GM18511 (cell line): Measurements from ENCODE around the gene KIF1A.

Experiments used
- ATAC-seq: cut with Tn5 transposase; IDR thresholded peaks from one replicate; pipeline ENCODE4 v1.9.1; 2021; ENCODE audit warnings: mild to moderate bottlenecking, moderate library complexity; ENCODE audit not compliant: unreplicated experiment

Gene KIF1A

GRCh38 chr2:240819858-240820606, at the start of gene KIF1A:
KIF1A (minus strand) TSS chr2:240820219; CDS start chr2:240797752, 22,467 bp downstream.
- ATAC-seq, result no peak

DNA sequence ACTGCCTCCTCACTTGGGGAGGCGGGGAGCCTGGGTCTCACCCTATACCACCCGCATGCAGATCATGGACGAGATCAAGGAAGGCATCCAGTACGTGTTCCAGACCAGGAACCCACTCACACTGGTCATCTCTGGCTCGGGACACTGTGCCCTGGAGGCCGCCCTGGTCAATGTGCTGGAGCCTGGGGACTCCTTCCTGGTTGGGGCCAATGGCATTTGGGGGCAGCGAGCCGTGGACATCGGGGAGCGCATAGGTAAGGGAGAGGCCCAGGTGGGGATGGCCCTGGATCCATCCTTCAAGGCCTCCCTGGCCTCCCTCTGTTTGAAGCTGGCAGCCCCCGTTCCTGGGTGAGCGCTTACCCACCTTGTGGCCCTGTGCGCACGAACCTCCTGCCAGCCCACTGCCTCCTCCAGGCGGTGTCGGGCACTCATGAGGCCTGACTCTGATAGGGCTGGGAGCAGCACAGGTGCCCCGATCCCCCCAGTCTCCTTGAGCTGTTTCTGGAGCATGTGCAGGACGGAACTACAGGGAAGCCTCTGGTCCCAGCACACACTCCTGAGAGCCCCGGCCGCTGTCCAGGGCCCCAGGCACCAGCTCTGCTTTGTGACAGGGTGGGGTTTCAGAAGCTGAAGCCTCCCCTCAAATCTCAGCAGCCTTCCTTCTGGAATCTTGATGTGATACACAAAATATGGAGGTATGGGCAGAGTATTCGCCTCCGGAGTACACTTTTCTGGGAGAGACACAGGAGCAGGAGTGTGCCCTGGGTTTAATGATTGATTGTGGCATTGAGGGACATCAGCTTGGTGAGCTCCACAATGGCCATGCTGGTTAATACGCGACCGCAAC, 49.3 kb upstream of the KIF1A start:
- no peak for ATAC-seq

GRCh38 chr2:240868286-240869108, 48.5 kb upstream of the KIF1A start, which contains the start of gene AGXT:
AGXT (plus strand) TSS chr2:240868824; CDS start chr2:240868866, 42 bp downstream.
- ATAC-seq, result no peak

DNA sequence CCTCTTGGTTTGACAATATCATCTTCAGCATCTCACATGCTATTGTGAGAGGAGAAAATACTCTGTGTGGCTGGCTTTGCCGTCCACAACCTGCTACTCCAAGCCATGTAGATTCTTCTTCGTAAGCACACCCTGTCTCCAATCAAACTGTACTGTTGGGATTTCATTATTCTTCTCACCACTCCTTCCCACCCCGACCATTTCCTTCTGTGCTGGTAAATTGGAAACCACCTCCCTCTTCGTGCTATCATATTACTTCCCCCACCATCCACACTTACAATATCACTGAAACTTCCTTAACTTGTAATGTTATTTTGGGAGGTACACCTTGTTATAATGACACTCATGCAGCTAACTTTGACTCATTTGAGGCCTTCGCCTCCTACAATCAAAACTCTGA, 45.4 kb upstream of the KIF1A start:
- ATAC-seq, result no peak

DNA sequence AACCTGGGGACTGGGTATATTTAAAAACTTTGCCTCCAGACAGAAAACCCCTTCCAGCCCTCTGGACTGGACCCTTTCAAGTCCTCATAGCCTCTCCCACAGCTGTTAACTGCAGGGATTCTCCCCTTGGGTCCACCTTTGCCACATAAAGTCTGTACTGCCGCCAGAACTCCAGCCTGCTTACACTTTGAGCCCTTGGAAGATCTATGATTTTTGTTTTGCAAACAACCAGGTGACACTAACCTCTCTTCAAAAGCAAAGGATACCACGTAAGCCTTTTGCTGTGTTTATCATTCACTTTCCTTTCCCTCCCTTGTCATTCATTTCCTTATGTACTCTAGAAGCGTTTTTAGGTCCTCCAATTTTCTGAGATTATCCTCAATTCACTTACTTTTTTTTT, 44.5 kb upstream of the KIF1A start:
- no peak for ATAC-seq

DNA sequence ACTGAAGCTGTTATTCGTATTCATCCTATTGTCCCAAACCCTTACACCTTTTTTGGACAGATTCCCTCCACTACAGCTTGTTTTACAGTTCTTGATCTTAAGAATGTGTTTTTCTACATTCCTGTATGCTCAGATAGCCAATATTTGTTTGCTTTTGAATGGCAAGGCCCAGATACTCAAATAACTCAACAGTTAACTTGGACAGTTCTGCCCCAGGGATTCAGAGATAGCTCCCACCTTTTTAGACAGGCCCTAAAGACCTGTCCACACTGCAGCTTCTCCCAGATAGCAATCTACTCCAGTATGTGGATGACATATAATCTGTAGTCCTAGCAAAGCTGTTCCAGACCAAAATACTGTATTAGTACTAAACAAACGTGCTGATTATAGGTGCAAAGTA, 41.5 kb upstream of the KIF1A start:
- no peak for ATAC-seq

GRCh38 chr2:240858871-240859270, 38.9 kb upstream of the KIF1A start:
- no peak for ATAC-seq

DNA sequence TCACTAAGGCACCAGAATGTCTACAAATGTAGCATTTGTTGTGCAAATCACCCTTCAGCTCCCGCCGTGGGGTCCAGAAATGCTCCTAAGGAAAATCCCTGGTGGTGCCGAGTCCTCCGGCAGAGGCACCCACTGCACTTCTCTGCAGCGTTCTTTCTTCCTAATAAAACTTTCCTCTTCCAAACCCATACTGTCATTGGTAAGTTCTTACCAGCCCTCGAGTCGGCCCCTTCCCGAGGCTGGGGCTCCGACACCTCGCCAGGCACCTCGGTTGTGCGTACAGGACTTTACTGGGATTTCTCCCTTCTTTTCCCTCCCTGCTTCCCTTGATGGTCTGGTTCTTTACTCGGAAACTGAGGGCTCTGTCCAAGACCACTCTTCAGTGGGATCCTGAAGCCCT, 38.3 kb upstream of the KIF1A start:
- ATAC-seq, result no peak

GRCh38 chr2:240857039-240858008, 37.3 kb upstream of the KIF1A start:
- ATAC-seq, result no peak

DNA sequence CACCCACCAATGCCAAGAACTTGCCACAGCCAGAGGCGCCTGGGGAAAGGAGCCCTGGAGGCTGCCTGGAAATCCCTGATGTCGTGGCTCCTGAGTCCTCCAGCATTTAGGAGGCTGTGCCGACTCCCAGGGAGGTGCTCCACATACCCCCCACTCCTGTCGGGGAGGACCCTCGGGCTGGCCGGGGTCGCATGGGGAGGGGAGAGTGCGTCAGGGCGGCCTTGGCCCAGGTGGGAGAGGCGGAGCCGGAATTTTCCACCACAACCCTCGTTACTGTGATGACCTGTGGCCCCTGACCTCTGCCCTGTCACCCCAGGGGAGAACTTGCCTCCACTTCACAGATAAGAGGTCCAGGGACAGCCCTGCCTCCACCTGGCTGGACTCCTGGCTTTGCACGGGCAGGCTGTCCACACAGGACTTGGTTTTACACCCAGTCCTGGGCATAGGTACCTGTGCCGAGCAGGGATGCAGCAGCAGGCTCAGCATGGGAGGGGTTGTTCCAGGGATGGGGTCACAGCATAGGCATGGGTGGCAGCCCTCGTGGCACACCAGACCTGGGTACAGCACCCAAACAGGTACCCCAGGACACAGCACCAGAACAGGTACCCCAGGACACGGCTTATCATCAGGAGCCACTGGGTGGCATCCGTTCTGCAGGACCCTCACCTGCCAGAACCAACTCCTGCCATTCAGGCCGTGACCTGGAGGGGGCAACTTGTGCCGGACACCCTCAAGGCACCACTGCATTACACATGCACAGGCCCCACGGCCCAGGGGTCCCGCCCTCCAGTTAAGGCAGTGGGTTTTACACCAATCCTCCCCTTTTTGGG, 36.3 kb upstream of the KIF1A start:
- no peak for ATAC-seq

GRCh38 chr2:240855670-240856069, 35.7 kb upstream of the KIF1A start:
- ATAC-seq, result no peak

- ATAC-seq, result no peak
These were observed 32.8 kb upstream of the KIF1A start for GRCh38 chr2:240852671-240853314.

- no peak for ATAC-seq
These were observed 31.3 kb upstream of the KIF1A start for GRCh38 chr2:240851078-240851991.

- no peak for ATAC-seq
These were observed 30.7 kb upstream of the KIF1A start for GRCh38 chr2:240850756-240851077.

DNA sequence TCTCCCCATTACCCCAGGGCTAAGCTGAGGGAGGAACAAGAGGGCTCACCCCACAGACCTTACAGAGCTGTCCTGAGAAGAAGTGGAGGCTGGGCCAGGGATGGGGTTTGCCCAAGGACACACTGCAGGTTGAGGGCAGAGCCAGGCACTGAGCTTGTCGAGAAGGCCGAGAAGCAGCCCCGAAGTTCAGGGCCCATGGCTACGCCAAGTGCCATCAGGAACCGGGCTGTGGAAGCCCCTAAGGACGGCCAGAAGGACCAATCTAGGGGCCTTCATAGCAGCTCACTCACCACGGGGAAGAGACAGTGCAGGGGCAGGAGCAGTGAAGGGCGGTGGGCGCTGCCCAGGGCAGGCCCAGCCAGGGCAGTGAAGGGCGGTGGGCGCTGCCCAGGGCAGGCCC, 30.0 kb upstream of the KIF1A start:
- no peak for ATAC-seq

- ATAC-seq, result no peak
These were observed 29.1 kb upstream of the KIF1A start for GRCh38 chr2:240848900-240849680.

DNA sequence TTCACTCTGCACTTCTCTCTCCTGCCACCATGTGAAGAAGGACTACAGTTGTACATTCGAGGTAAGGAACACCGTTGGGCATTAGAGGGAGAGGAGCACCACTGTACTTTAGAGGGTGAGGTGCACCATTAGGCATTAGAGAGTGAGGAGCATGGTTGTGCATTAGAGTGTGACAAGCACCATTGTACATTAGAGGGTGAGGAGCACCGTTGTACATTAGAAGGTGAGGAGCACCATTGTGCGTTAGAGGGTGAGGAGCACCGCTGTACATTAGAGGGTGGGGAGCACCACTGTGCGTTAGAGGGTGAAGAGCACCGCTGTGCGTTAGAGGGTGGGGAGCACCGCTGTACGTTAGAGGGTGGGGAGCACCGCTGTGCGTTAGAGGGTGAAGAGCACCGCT, 27.8 kb upstream of the KIF1A start:
- ATAC-seq, result no peak
